ENCODE data around the gene SARS2. TPM values are rescaled to one million over a fixed set of nuclear protein-coding genes. Genes with fewer than 3 reads are reported as not detected.
"Not testable (repeated sequence)": the region's sequence is repeated elsewhere in the genome, so short reads cannot be mapped to it uniquely, and the experiment has no call there.

SARS2 gene
- total RNA-seq, 2 donors from 2014 or later: 27.5 to 49.3 TPM

- ATAC-seq (replicated peaks): peak; percentile 22
- peaks cover 53% of the 10 kb centered on the region for H3K36me3 Mint-ChIP-seq (ENCODE audit: low read depth)
- no peaks in the 10 kb centered on the region for H3K9me3 Mint-ChIP-seq
- H3K27me3 Mint-ChIP-seq: no peaks in the 10 kb centered on the region
- H3K27ac Mint-ChIP-seq: peak overlapping the region; percentile 99
- peak overlapping the region; percentile 95 for H3K4me3 Mint-ChIP-seq
- peaks cover 14% of the 10 kb centered on the region for H3K4me1 Mint-ChIP-seq
These were observed 51.8 kb downstream of the SARS2 start for GRCh38 chr19:38878575-38879399.

GRCh38 chr19:38877781-38878574 lies 52.6 kb downstream of the SARS2 start, which contains the start of gene RINL:
Gene RINL (minus strand): TSS chr19:38878275. CDS start chr19:38876742, 1,533 bp downstream.
- Mint-ChIP-seq H3K27ac (peak within 1 kb of the TSS; percentile 99), H3K9me3 (no peaks in the 10 kb centered on the region), H3K4me3 (peak within 1 kb of the TSS; percentile 95), H3K27me3 (no peaks in the 10 kb centered on the region), H3K4me1 (peaks cover 10% of the 10 kb centered on the region), H3K36me3 (ENCODE audit: low read depth) (peaks cover 55% of the 10 kb centered on the region)
- ATAC-seq (replicated peaks): peak; percentile 97

GRCh38 chr19:38875656-38876395 lies 54.7 kb downstream of the SARS2 start:
- Mint-ChIP-seq H3K4me3 (peak overlapping the region; percentile 95), H3K27me3 (no peaks in the 10 kb centered on the region), H3K9me3 (no peaks in the 10 kb centered on the region), H3K4me1 (peaks cover 10% of the 10 kb centered on the region), H3K36me3 (ENCODE audit: low read depth) (peaks cover 66% of the 10 kb centered on the region), H3K27ac (peak overlapping the region; percentile 99)
- no peak for ATAC-seq (replicated peaks)

- ATAC-seq (replicated peaks); H3K9me3 Mint-ChIP-seq; H3K27me3 Mint-ChIP-seq; H3K4me1 Mint-ChIP-seq; H3K4me3 Mint-ChIP-seq; H3K27ac Mint-ChIP-seq: not testable (repeated sequence)
- peaks cover 90% of the 10 kb centered on the region for H3K36me3 Mint-ChIP-seq (ENCODE audit: low read depth)
These were observed 57.2 kb downstream of the SARS2 start for GRCh38 chr19:38873400-38873799.

GRCh38 chr19:38870612-38871011 lies 60.0 kb downstream of the SARS2 start:
- Mint-ChIP-seq H3K36me3 (ENCODE audit: low read depth) (peaks cover 89% of the 10 kb centered on the region), H3K27ac (peak overlapping the region; percentile 92), H3K27me3 (no peaks in the 10 kb centered on the region), H3K4me1 (peaks cover 10% of the 10 kb centered on the region), H3K9me3 (no peaks in the 10 kb centered on the region), H3K4me3 (peak overlapping the region; percentile 90)
- no peak for ATAC-seq (replicated peaks)

- Mint-ChIP-seq H3K4me1 (peaks cover 14% of the 10 kb centered on the region), H3K4me3 (peak overlapping the region; percentile 90)
These were observed 60.5 kb downstream of the SARS2 start for GRCh38 chr19:38869836-38870607.

GRCh38 chr19:38869160-38869835 lies 61.3 kb downstream of the SARS2 start:
- no peak for ATAC-seq (replicated peaks)
- peaks cover 88% of the 10 kb centered on the region for H3K36me3 Mint-ChIP-seq (ENCODE audit: low read depth)
- H3K4me3 Mint-ChIP-seq: peak overlapping the region; percentile 90
- no peaks in the 10 kb centered on the region for H3K27me3 Mint-ChIP-seq
- peak overlapping the region; percentile 92 for H3K27ac Mint-ChIP-seq
- peaks cover 22% of the 10 kb centered on the region for H3K4me1 Mint-ChIP-seq
- H3K9me3 Mint-ChIP-seq: no peaks in the 10 kb centered on the region

More at GRCh38 chr19:38869836-38870607, 60.5 kb downstream of the SARS2 start:
- H3K27ac Mint-ChIP-seq: peak overlapping the region; percentile 92
- peaks cover 90% of the 10 kb centered on the region for H3K36me3 Mint-ChIP-seq (ENCODE audit: low read depth)
- ATAC-seq (replicated peaks): peak; percentile 75
- H3K9me3 Mint-ChIP-seq: no peaks in the 10 kb centered on the region
- no peaks in the 10 kb centered on the region for H3K27me3 Mint-ChIP-seq

GRCh38 chr19:38868551-38868950 lies 62.0 kb downstream of the SARS2 start:
- H3K4me1 Mint-ChIP-seq: peaks cover 22% of the 10 kb centered on the region
- peak overlapping the region; percentile 90 for H3K4me3 Mint-ChIP-seq
- peaks cover 80% of the 10 kb centered on the region for H3K36me3 Mint-ChIP-seq (ENCODE audit: low read depth)
- no peaks in the 10 kb centered on the region for H3K9me3 Mint-ChIP-seq
- peak overlapping the region; percentile 92 for H3K27ac Mint-ChIP-seq
- ATAC-seq (replicated peaks): no peak
- H3K27me3 Mint-ChIP-seq: no peaks in the 10 kb centered on the region

- H3K4me1 Mint-ChIP-seq: peaks cover 22% of the 10 kb centered on the region
- H3K27me3 Mint-ChIP-seq: no peaks in the 10 kb centered on the region
- no peak overlapping the region for H3K4me3 Mint-ChIP-seq
- no peaks in the 10 kb centered on the region for H3K9me3 Mint-ChIP-seq
- peaks cover 67% of the 10 kb centered on the region for H3K36me3 Mint-ChIP-seq (ENCODE audit: low read depth)
- no peak overlapping the region for H3K27ac Mint-ChIP-seq
- ATAC-seq (replicated peaks): no peak
These were observed 63.3 kb downstream of the SARS2 start for GRCh38 chr19:38867171-38867780.

Other genes starting within 250 kb of the SARS2 start
- gene CAPN12, start 186.3 kb downstream of the SARS2 start, total RNA-seq: 10 to 100 TPM in 1 of 2 donors, 1 to 10 TPM in 1; 3.8 to 75.3 TPM
- gene LGALS7, start 157.2 kb downstream of the SARS2 start, total RNA-seq: not detected
- not detected for gene LGALS7B, start 141.6 kb downstream of the SARS2 start, total RNA-seq
- 1 to 10 TPM; 1.2 to 1.7 TPM for gene LGALS4, start 117.8 kb downstream of the SARS2 start, total RNA-seq
- 100 to 1,000 TPM; 162 to 183 TPM for gene ECH1, start 99.0 kb downstream of the SARS2 start, total RNA-seq
- 100 to 1,000 TPM; 476 to 617 TPM for gene HNRNPL, start 80.8 kb downstream of the SARS2 start, total RNA-seq
- 100 to 1,000 TPM in 1 of 2 donors, 10 to 100 TPM in 1; 92.3 to 156 TPM for gene RINL, start 52.5 kb downstream of the SARS2 start, total RNA-seq
- 10 to 100 TPM; 37.9 to 41.2 TPM for gene SIRT2, start 31.1 kb downstream of the SARS2 start, total RNA-seq
- 10 to 100 TPM; 41.2 to 68.7 TPM for gene NFKBIB, start 30.8 kb downstream of the SARS2 start, total RNA-seq
- gene CCER2, start 18.6 kb downstream of the SARS2 start, total RNA-seq: under 1 TPM; 0.24 to 0.86 TPM
- 100 to 1,000 TPM in 1 of 2 donors, 10 to 100 TPM in 1; 52.7 to 106 TPM for gene MRPS12, start 181 bp upstream of the SARS2 start, total RNA-seq
- under 1 TPM; 0.21 to 0.43 TPM for gene FBXO17, start 45.0 kb upstream of the SARS2 start, total RNA-seq
- gene FBXO27, start 101.8 kb upstream of the SARS2 start, total RNA-seq: under 1 TPM; 0.43 to 0.66 TPM
- gene ACP7, start 153.6 kb upstream of the SARS2 start, total RNA-seq: not detected
- gene PAK4, start 195.0 kb upstream of the SARS2 start, total RNA-seq: 10 to 100 TPM; 17.8 to 18.4 TPM

All from activated T-helper 17 cell treated with anti-CD3 and anti-CD28 coated beads, Interleukin-2, amount 50 U/mL, for 72 hours (primary cell).